SK-N-SH (cell line): ENCODE results near the gene ARID1A. TPM values are rescaled to one million over a fixed set of nuclear protein-coding genes. Genes with fewer than 3 reads are reported as not detected.

Experiments
- CTCF ChIA-PET: fragments of 300-600, 350-600 bp; formaldehyde crosslinking; extraction: SDS; loops from one replicate; lab custom pipeline; 2021; lab: Yijun Ruan, JAX
- POLR2A ChIA-PET: fragments of 350-600 bp; sonication (Branson Sonifier 250); formaldehyde crosslinking; extraction: SDS; loops from one replicate; lab custom pipeline; 2020; ENCODE audit warnings: antibody characterized with exemption, inconsistent platforms; lab: Yijun Ruan, JAX
- DNase-seq: peaks from one replicate; pipeline ENCODE4 v3.0.0; 2012
- H2AFZ ChIP-seq: fragments of 200-600 bp; sonication (generic); 2 replicates; pipeline ENCODE4 v1.8.1; 2016; ENCODE audit warnings: antibody characterized with exemption, mild to moderate bottlenecking, low read depth
- H3F3A ChIP-seq: fragments of 200-600 bp; sonication (generic); replicated peaks from 2 replicates; pipeline ENCODE3; 2016; ENCODE audit warnings: antibody characterized with exemption, mild to moderate bottlenecking; ENCODE audit not compliant: insufficient read depth
- H3K27ac ChIP-seq, 2 experiments: fragments of 200-500 bp in 1 of 2; fragments of 200-600 bp in 1 of 2; sonication (Bioruptor generic) in 1 of 2; sonication (generic), shearing (Covaris generic) in 1 of 2; 2 replicates each; pipeline versions ENCODE4 v1.5.1 to v1.6.1; 2014 to 2016; ENCODE audit warnings: low read depth in 2 of 2, inconsistent platforms in 1 of 2, low read length in 1 of 2, mild to moderate bottlenecking in 1 of 2, mixed read lengths in 1 of 2
- H3K27me3 ChIP-seq: fragments of 200-600 bp; sonication (generic), shearing (Covaris generic); 2 replicates; pipeline ENCODE4 v1.6.1; 2016; ENCODE audit warnings: mixed run types; ENCODE audit not compliant: insufficient read depth
- H3K36me3 ChIP-seq, 2 experiments: fragments of 200-500 bp in 1 of 2; fragments of 200-600 bp in 1 of 2; sonication (Bioruptor generic) in 1 of 2; sonication (generic) in 1 of 2; replicated peaks in 1 of 2; 2 replicates each; pipeline versions ENCODE3 to v1.5.1; 2014 to 2016; ENCODE audit warnings: low read length in 1 of 2, mild to moderate bottlenecking in 1 of 2; ENCODE audit not compliant: insufficient read depth in 2 of 2, control insufficient read depth in 1 of 2
- H3K4me1 ChIP-seq, 2 experiments: fragments of 200-500 bp in 1 of 2; fragments of 200-600 bp in 1 of 2; sonication (Bioruptor generic) in 1 of 2; sonication (generic), shearing (Covaris generic) in 1 of 2; 2 replicates each; pipeline versions ENCODE4 v1.5.1 to v1.6.1; 2014 to 2016; ENCODE audit warnings: low read depth in 1 of 2, low read length in 1 of 2, mixed run types in 1 of 2; ENCODE audit not compliant: insufficient read depth in 2 of 2, control insufficient read depth in 1 of 2
- H3K4me2 ChIP-seq: fragments of 200-600 bp; sonication (generic), shearing (Covaris generic); 2 replicates; pipeline ENCODE4 v1.6.1; 2017; ENCODE audit warnings: mixed run types
- H3K4me3 ChIP-seq, 2 experiments: fragments of 200-500 bp in 1 of 2; fragments of 200-600 bp in 1 of 2; sonication (Bioruptor generic) in 1 of 2; sonication (generic), shearing (Covaris generic) in 1 of 2; 2 replicates each; pipeline versions ENCODE4 v1.5.1 to v1.8.1; 2014 to 2016; ENCODE audit warnings: low read depth in 2 of 2, inconsistent platforms in 1 of 2, low read length in 1 of 2, mild to moderate bottlenecking in 1 of 2, mixed read lengths in 1 of 2, moderate library complexity in 1 of 2
- H3K79me2 ChIP-seq: fragments of 200-600 bp; sonication (generic); 2 replicates; pipeline ENCODE4 v1.8.1; 2017; ENCODE audit warnings: mild to moderate bottlenecking; ENCODE audit not compliant: insufficient read depth
- H3K9ac ChIP-seq: fragments of 200-600 bp; sonication (generic); 2 replicates; pipeline ENCODE4 v1.6.1; 2017; ENCODE audit warnings: mixed run types
- H3K9me2 ChIP-seq: fragments of 200-600 bp; sonication (generic); 2 replicates; pipeline ENCODE4 v1.6.1; 2017; ENCODE audit warnings: mixed run types
- H3K9me3 ChIP-seq: fragments of 200-600 bp; sonication (generic); 2 replicates; pipeline ENCODE4 v1.6.1; 2017; ENCODE audit warnings: mixed run types, mild to moderate bottlenecking, moderate library complexity
- H4K20me1 ChIP-seq: fragments of 200-600 bp; sonication (generic); 2 replicates; pipeline ENCODE4 v1.6.1; 2017; ENCODE audit warnings: mild to moderate bottlenecking, mixed run types; ENCODE audit not compliant: insufficient read depth
- CHD2 ChIP-seq: fragments of 150-350 bp; IDR thresholded peaks from 2 replicates; pipeline ENCODE4 v1.6.1; 2018; ENCODE audit warnings: low read length; ENCODE audit not compliant: partially characterized antibody
- ELF1 ChIP-seq: IDR thresholded peaks from 2 replicates; pipeline ENCODE4 v1.4.0; 2012
- FOSL2 ChIP-seq: IDR thresholded peaks from 2 replicates; pipeline ENCODE4 v1.4.0; 2012; ENCODE audit warnings: low read depth, mild to moderate bottlenecking, moderate library complexity, borderline replicate concordance
- FOXM1 ChIP-seq: IDR thresholded peaks from 2 replicates; pipeline ENCODE4 v1.4.0; 2012; ENCODE audit warnings: low read depth, mild to moderate bottlenecking
- GABPA ChIP-seq: IDR thresholded peaks from 2 replicates; pipeline ENCODE4 v1.4.0; 2012; ENCODE audit warnings: low read depth, mild to moderate bottlenecking
- GATA2 ChIP-seq: sonication (generic); formaldehyde crosslinking; IDR thresholded peaks from 2 replicates; pipeline ENCODE4 v1.5.0; 2020; ENCODE audit warnings: mild to moderate bottlenecking, missing genetic modification reagents
- JUND ChIP-seq: IDR thresholded peaks from 2 replicates; pipeline ENCODE4 v1.4.0; 2012
- MEF2A ChIP-seq: IDR thresholded peaks from 2 replicates; pipeline ENCODE4 v1.4.0; 2012; ENCODE audit warnings: low read depth, borderline replicate concordance
- NFIC ChIP-seq: IDR thresholded peaks from 2 replicates; pipeline ENCODE4 v1.4.0; 2012; ENCODE audit warnings: borderline replicate concordance
- NRF1 ChIP-seq: IDR thresholded peaks from 2 replicates; pipeline ENCODE4 v1.6.1; 2012; ENCODE audit warnings: low read depth, mild to moderate bottlenecking, low read length
- RAD21 ChIP-seq: IDR thresholded peaks from 2 replicates; pipeline ENCODE4 v1.6.1; 2012; ENCODE audit warnings: mild to moderate bottlenecking, low read length
- RCOR1 ChIP-seq: fragments of 150-350 bp; IDR thresholded peaks from 2 replicates; pipeline ENCODE4 v1.6.1; 2017; ENCODE audit warnings: antibody characterized with exemption, low read length
- RXRA ChIP-seq: IDR thresholded peaks from 2 replicates; pipeline ENCODE4 v1.4.0; 2012; ENCODE audit warnings: low read depth, mild to moderate bottlenecking, borderline replicate concordance
- TAF1 ChIP-seq: IDR thresholded peaks from 2 replicates; pipeline ENCODE4 v1.6.1; 2012; ENCODE audit warnings: low read depth, mild to moderate bottlenecking, low read length, moderate library complexity, borderline replicate concordance
- TCF12 ChIP-seq: IDR thresholded peaks from 2 replicates; pipeline ENCODE4 v1.4.0; 2012
- TEAD4 ChIP-seq: IDR thresholded peaks from 2 replicates; pipeline ENCODE4 v1.4.0; 2012; ENCODE audit warnings: mild to moderate bottlenecking, borderline replicate concordance; ENCODE audit not compliant: insufficient read depth
- YY1 ChIP-seq: IDR thresholded peaks from 2 replicates; pipeline ENCODE4 v1.4.0; 2012; ENCODE audit warnings: low read depth, mild to moderate bottlenecking
- WGBS: methylation state at CpG from one replicate; pipeline ENCODE4 v1.1.6; 2017; ENCODE audit warnings: low lambda C conversion rate; 5-methylcytosine and 5-hydroxymethylcytosine counted together
- polyA plus RNA-seq, 3 experiments: library from polyadenylated mRNA; depleted of rRNA; stranded (reverse); fragments of >200 nt; gene quantifications; 2 replicates each; pipeline ENCODE4 v1.2.3, GENCODE V29; 2012
- TF ChIP-seq, protein P1 (sequence below): IDR thresholded peaks from 2 replicates; pipeline ENCODE4 v1.6.1; 2012; ENCODE audit warnings: mild to moderate bottlenecking, low read depth, low read length, moderate library complexity
- TF ChIP-seq, protein P2 (sequence below): IDR thresholded peaks from 2 replicates; pipeline ENCODE4; 2012
- TF ChIP-seq, protein P3 (sequence below): IDR thresholded peaks from 2 replicates; pipeline ENCODE4 v1.4.0; 2012; ENCODE audit warnings: low read depth, borderline replicate concordance
- TF ChIP-seq, protein P4 (sequence below): fragments of 150-350 bp; IDR thresholded peaks from 2 replicates; pipeline ENCODE4 v1.6.1; 2016; ENCODE audit warnings: mild to moderate bottlenecking, low read depth, low read length
- TF ChIP-seq, protein P5 (sequence below): fragments of 150-350 bp; IDR thresholded peaks from 2 replicates; pipeline ENCODE4 v1.6.1; 2017; ENCODE audit warnings: antibody characterized with exemption, low read length, low read depth, borderline replicate concordance
- TF ChIP-seq, protein P6 (sequence below): fragments of 200-600 bp; sonication (generic); IDR thresholded peaks from 2 replicates; pipeline ENCODE4 v1.6.1; 2017; ENCODE audit warnings: antibody characterized with exemption, mild to moderate bottlenecking, moderate library complexity

Gene ARID1A
- polyA plus RNA-seq, 1 of the 3 experiments (the other 2 are of a cell fraction): 26.5 TPM

DNA sequence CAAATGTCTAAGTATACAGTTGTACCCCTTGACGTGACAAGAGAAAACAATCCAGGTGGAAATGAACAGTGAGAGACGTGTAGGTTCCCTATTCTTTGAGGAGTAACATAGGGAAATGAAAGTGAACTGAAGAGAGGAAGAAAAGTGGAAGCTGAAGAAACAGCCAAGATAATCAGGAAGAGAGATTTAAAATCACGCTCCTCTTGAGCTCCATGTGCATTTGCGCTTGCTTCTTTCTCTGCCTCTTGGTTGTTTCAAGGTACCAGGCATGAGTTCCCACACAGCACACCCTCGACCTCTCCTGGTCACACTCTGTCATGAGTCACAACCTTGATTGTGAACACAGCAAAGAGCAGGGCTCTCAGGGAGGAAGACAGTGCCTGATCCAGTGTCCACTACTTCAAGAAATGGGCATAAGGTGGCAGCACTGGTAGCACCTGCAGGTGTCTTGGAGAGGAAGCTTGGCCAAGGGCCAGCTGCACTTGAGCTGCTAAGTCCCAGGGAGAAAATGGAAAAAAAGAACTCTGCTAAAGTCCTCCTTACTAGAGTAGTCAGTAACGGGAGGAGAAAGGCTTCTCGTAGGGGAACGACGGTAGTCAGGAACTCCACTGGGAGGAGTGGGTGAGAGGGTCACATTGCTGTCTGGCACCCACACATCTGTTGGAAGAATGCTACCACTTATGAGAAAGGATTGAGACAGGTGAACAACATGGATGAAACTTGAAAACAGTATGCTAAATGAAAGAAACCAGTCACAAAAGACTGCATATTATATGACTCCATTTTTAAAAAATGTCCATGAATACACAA, 18.3 kb upstream of the ARID1A start:
- no peak overlapping the region for H3K4me3 ChIP-seq
- DNase-seq: peak; percentile 39
- TF ChIP-seq GATA2 (CRISPR knock-in tag) (no peak), FOSL2 (no peak), NFIC (peak; percentile 84), TEAD4 (no peak), GABPA (no peak), RAD21 (peak; percentile 55), YY1 (no peak), RCOR1 (no peak), NRF1 (no peak), FOXM1 (no peak), ELF1 (no peak), RXRA (no peak), MEF2A (no peak), TAF1 (no peak), CHD2 (no peak), TCF12 (no peak), JUND (no peak)
- TF ChIP-seq, protein P1, sequence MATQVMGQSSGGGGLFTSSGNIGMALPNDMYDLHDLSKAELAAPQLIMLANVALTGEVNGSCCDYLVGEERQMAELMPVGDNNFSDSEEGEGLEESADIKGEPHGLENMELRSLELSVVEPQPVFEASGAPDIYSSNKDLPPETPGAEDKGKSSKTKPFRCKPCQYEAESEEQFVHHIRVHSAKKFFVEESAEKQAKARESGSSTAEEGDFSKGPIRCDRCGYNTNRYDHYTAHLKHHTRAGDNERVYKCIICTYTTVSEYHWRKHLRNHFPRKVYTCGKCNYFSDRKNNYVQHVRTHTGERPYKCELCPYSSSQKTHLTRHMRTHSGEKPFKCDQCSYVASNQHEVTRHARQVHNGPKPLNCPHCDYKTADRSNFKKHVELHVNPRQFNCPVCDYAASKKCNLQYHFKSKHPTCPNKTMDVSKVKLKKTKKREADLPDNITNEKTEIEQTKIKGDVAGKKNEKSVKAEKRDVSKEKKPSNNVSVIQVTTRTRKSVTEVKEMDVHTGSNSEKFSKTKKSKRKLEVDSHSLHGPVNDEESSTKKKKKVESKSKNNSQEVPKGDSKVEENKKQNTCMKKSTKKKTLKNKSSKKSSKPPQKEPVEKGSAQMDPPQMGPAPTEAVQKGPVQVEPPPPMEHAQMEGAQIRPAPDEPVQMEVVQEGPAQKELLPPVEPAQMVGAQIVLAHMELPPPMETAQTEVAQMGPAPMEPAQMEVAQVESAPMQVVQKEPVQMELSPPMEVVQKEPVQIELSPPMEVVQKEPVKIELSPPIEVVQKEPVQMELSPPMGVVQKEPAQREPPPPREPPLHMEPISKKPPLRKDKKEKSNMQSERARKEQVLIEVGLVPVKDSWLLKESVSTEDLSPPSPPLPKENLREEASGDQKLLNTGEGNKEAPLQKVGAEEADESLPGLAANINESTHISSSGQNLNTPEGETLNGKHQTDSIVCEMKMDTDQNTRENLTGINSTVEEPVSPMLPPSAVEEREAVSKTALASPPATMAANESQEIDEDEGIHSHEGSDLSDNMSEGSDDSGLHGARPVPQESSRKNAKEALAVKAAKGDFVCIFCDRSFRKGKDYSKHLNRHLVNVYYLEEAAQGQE: no peak
- TF ChIP-seq, protein P2, sequence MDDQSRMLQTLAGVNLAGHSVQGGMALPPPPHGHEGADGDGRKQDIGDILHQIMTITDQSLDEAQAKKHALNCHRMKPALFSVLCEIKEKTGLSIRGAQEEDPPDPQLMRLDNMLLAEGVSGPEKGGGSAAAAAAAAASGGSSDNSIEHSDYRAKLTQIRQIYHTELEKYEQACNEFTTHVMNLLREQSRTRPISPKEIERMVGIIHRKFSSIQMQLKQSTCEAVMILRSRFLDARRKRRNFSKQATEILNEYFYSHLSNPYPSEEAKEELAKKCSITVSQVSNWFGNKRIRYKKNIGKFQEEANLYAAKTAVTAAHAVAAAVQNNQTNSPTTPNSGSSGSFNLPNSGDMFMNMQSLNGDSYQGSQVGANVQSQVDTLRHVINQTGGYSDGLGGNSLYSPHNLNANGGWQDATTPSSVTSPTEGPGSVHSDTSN: no peak
- TF ChIP-seq, protein P3, sequence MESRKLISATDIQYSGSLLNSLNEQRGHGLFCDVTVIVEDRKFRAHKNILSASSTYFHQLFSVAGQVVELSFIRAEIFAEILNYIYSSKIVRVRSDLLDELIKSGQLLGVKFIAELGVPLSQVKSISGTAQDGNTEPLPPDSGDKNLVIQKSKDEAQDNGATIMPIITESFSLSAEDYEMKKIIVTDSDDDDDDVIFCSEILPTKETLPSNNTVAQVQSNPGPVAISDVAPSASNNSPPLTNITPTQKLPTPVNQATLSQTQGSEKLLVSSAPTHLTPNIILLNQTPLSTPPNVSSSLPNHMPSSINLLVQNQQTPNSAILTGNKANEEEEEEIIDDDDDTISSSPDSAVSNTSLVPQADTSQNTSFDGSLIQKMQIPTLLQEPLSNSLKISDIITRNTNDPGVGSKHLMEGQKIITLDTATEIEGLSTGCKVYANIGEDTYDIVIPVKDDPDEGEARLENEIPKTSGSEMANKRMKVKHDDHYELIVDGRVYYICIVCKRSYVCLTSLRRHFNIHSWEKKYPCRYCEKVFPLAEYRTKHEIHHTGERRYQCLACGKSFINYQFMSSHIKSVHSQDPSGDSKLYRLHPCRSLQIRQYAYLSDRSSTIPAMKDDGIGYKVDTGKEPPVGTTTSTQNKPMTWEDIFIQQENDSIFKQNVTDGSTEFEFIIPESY: no peak
- TF ChIP-seq, protein P4, sequence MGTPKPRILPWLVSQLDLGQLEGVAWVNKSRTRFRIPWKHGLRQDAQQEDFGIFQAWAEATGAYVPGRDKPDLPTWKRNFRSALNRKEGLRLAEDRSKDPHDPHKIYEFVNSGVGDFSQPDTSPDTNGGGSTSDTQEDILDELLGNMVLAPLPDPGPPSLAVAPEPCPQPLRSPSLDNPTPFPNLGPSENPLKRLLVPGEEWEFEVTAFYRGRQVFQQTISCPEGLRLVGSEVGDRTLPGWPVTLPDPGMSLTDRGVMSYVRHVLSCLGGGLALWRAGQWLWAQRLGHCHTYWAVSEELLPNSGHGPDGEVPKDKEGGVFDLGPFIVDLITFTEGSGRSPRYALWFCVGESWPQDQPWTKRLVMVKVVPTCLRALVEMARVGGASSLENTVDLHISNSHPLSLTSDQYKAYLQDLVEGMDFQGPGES: no peak
- TF ChIP-seq, protein P5, sequence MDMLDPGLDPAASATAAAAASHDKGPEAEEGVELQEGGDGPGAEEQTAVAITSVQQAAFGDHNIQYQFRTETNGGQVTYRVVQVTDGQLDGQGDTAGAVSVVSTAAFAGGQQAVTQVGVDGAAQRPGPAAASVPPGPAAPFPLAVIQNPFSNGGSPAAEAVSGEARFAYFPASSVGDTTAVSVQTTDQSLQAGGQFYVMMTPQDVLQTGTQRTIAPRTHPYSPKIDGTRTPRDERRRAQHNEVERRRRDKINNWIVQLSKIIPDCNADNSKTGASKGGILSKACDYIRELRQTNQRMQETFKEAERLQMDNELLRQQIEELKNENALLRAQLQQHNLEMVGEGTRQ: no peak
- TF ChIP-seq, protein P6, sequence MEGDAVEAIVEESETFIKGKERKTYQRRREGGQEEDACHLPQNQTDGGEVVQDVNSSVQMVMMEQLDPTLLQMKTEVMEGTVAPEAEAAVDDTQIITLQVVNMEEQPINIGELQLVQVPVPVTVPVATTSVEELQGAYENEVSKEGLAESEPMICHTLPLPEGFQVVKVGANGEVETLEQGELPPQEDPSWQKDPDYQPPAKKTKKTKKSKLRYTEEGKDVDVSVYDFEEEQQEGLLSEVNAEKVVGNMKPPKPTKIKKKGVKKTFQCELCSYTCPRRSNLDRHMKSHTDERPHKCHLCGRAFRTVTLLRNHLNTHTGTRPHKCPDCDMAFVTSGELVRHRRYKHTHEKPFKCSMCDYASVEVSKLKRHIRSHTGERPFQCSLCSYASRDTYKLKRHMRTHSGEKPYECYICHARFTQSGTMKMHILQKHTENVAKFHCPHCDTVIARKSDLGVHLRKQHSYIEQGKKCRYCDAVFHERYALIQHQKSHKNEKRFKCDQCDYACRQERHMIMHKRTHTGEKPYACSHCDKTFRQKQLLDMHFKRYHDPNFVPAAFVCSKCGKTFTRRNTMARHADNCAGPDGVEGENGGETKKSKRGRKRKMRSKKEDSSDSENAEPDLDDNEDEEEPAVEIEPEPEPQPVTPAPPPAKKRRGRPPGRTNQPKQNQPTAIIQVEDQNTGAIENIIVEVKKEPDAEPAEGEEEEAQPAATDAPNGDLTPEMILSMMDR: peak; percentile 55

More for the DNA sequence above, 18.3 kb upstream of the ARID1A start:
- Histone ChIP-seq H3K4me2 (peak overlapping the region; percentile 31; the same call in 1 of the 2 replicates), H3K79me2 (no peaks in the 10 kb centered on the region), H3F3A (no peaks in the 10 kb centered on the region), H4K20me1 (no peaks in the 10 kb centered on the region), H3K9ac (no peak overlapping the region), H3K27me3 (no peaks in the 10 kb centered on the region), H3K27ac (no peak overlapping the region), H3K9me3 (no peaks in the 10 kb centered on the region), H3K9me2 (no peaks in the 10 kb centered on the region), H3K36me3 (no peaks in the 10 kb centered on the region), H3K4me1 (peaks cover 3 to 4% of the 10 kb centered on the region in 2 experiments; a peak in 1 of 4 replicates), H2AFZ (peak overlapping the region; percentile 48; the same call in 1 of the 2 replicates)
- 39% methylated on average over 9 of the region's 9 CpGs for WGBS
- POLR2A ChIA-PET: no interaction called here
- CTCF ChIA-PET: interaction anchor here (0.6 to 2.5 kb wide), 20 partner anchors 9 to 133 kb away, joined by 3 to 13 read pairs (median 5); partner anchors contain the start of gene PIGV
